ENCODE measurements around the gene KRTAP19-1.

Gene KRTAP19-1

GRCh38 chr21:30437010-30437565 is 43.1 kb downstream of the KRTAP19-1 start:
- no peak for FAIRE-seq
- TF ChIP-seq POLR2AphosphoS5 (IDR thresholded peaks at IDR 0.05; ENCODE audit: low read depth, low read length) (no peak), POLR2A (IDR thresholded peaks at IDR 0.05; ENCODE audit: low read depth, low read length) (no peak), PAX5 (IDR thresholded peaks at IDR 0.05; ENCODE audit: insufficient read depth, low read length, severe bottlenecking) (no peak), SPI1 (IDR thresholded peaks at IDR 0.05; ENCODE audit: low read depth, low read length) (no peak), TAF1 (IDR thresholded peaks at IDR 0.05; ENCODE audit: low read depth, low read length) (no peak), POU2F2 (IDR thresholded peaks at IDR 0.05; ENCODE audit: low read depth, low read length) (no peak)
- DNase-seq (ENCODE audit: insufficient read length, low spot score): no peak

GRCh38 chr21:30434033-30434631 is 46.0 kb downstream of the KRTAP19-1 start:
- no peak for DNase-seq (ENCODE audit: insufficient read length, low spot score)
- FAIRE-seq: peak; percentile 68
- TF ChIP-seq POLR2AphosphoS5 (IDR thresholded peaks at IDR 0.05; ENCODE audit: low read depth, low read length) (no peak), SPI1 (IDR thresholded peaks at IDR 0.05; ENCODE audit: low read depth, low read length) (no peak), PAX5 (IDR thresholded peaks at IDR 0.05; ENCODE audit: insufficient read depth, low read length, severe bottlenecking) (no peak), POU2F2 (IDR thresholded peaks at IDR 0.05; ENCODE audit: low read depth, low read length) (no peak), TAF1 (IDR thresholded peaks at IDR 0.05; ENCODE audit: low read depth, low read length) (no peak), POLR2A (IDR thresholded peaks at IDR 0.05; ENCODE audit: low read depth, low read length) (no peak)

GRCh38 chr21:30430170-30430655 is 50.0 kb downstream of the KRTAP19-1 start, which contains the start of gene KRTAP13-4:
Gene KRTAP13-4 (plus strand): TSS chr21:30430220. CDS start chr21:30430276, 56 bp downstream.
- DNase-seq (ENCODE audit: insufficient read length, low spot score) (no peak), FAIRE-seq (no peak)
- TF ChIP-seq SPI1 (IDR thresholded peaks at IDR 0.05; ENCODE audit: low read depth, low read length) (no peak), TAF1 (IDR thresholded peaks at IDR 0.05; ENCODE audit: low read depth, low read length) (no peak)
